Fibroblast of upper back skin (primary cell): ENCODE results near the gene CNBP.
"Not testable (repeated sequence)": the region's sequence is repeated elsewhere in the genome, so short reads cannot be mapped to it uniquely, and the experiment has no call there.

ENCODE experiments used
- DNase-seq: peaks from one replicate; pipeline ENCODE4 v3.0.0-alpha.2; 2013

Gene CNBP

DNA sequence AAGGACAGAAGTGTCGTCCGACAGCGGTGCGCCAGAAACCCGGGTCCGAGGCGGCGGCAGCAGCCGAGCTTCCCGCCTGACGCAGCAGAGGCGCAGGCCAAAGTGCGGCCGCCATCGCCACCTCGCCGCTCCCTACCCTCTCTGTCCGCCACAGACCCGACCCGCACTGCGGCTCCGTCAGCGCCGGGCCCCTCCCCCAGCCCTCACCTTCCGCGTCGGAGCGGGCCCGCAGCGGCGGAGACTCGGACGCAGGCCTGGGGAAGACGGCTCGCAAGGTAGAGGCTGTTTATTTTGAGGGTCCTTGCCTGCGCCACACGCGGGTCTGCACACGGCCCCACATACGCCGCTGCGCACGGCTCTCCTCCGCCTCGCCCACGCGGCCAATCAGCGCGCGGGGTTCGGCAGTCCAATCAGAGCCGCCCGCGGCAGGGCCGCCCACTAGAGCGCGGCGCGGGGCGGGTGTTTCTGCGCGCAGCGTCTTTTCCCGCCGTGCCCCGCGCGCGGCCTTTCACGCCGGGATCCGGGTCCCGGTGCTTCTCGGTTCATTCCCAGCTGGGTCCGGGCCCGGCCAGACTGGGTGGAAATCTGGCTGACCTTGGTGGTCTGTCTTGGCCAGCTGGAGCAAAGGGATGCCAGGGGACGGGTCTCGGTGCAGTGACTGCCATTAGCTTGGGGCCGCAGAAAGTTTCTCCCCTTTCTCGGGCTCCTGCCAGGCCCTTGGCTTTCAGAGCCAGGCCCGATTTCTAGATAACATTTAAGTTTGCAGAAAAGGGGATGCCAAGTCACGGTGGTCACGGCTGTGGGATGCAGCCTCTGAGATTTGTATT lies at the start of gene CNBP:
Gene CNBP (minus strand): TSS at position 328 of the 827 bp plus-strand sequence. CDS start 12,139 bp downstream, outside the sequence.
- peak; percentile 94 for DNase-seq

DNA sequence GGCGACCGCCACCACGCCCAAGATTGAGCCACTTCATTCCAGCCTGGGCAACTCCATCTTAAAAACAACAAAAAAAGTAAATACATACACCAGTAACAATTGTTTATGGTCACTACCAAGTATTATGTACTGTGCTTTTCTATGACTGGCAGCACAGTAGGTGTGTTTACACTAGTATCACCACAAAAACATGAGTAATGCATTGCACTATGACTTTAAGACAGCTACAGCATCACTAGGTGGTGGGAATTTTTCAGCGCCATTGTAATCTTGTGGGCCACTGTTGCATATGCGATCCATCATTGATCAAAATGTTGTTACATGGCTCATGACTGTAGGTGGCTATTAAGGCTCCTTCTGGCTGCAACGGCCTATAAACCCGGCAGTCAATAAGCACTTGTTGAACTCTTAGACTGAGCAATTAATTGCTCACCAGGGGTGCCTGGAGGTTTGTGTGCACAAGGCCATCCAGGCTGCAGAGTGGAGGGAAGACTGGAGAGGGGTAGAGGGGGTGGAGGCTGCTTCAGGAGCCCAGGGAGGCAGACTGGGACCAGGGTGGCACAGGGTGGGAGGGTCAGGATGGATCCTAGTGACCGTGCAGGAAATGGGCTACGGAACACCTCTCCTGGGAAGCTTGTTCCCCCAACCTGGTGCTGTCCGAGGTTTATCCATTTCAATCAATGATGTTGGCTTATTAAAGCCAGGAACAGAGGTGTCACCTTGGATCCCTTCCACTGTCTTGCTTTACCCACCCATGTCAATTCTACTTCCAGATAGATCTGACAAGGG lies 47.8 kb upstream of the CNBP start:
- DNase-seq, result no peak

DNA sequence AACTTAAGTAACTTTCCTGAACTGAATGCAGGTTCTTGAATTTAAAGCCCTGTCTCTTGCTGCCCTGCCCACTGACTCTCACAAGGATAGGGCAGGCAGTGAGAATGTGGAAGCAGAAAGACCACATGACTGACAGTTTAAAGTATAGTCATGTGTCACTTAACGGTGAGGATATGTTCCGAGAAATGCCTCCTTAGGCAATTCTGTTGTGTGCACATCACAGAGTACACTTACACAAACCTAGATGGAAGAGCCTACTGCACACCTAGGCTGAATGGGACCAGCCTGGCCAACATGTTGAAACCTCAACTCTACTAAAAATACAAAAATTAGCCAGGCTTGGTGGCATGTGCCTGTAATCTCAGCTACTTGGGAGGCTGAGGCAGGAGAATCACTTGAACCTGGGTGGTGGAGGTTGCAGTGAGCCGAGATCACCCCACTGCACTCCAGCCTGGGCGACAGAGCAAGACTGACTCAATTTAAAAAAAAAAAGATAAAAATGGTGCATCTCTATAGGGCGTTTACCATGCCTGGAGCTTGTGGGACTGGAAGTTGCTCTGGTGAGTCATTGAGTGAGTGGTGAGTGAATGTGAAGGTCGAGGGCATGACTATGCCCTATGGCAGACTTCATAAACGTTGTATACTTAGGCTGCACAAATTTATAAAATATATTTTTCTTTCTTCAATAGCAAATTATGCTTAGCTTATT lies 46.8 kb upstream of the CNBP start:
- peak; percentile 73 for DNase-seq

DNA sequence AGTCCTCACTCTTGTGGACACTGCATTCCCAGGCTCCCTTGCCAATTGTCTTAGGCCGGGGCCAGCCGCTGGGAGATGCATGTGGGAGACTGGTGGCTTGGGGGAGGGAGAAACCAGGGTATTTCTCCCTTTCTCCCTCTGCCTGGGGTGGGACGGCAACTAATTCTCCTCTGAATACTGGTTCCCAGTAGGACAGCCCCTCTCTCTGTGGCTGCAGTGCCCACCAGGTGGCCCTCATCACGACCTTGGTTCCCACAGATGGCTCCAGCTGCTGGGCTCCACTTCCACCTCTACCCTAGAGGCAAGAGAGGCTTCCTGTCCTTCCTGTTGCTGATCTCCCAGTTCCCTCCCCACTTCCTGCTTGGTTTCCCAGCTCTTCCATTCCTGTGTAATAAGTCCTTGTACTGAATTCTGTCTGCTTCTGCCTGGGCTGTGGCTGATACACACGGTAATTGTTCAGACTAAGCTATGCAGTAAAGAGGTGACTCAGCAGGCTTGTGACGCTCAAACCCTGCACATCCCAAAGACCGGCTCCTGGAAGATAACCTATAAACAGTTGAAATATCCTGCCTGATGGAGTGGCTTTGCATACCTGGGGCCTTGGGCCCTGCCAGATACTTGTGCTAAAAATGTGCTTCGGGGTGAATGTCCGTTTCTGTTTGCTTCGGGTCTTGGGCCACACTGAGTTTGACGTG lies 45.3 kb upstream of the CNBP start:
- peak; percentile 81 for DNase-seq

DNA sequence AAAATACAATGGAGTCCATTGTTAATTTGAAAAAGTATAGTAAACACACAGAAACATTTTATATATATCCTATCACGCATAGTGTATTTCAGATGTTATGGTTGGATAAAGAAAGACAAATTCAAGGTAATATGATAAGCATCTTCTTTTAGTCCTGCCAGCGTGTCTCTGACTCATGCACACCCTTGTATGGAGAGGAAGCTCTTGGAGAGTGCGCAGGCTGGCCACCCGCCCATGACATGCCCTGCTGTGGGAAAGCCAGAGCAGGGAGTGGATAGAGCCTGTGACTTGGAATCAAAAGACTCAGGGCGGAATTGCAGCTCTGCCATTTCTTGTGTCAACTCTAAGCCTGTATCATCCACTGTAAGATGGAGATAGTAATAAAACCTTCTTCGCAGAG lies 42.7 kb upstream of the CNBP start:
- DNase-seq, result peak; percentile 77

DNA sequence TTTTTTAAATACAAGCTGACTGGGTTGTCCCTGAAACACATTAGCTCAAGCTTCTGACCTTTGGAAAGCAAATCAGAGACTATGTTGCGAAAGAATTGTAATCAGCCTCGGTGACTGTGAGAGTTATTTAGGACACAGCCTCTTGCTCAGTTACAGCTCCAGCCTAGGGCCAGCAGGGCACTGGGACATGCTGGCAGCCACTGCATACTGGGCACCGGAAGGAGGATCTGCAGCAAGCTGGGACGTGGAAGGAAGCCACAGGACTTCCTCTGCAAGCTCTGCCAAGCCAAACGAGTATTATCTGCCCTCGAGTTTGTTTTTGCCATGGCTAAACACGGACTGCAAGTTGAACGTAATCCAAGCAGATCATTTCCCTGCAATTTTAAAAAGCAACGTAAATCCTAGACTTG lies 41.3 kb upstream of the CNBP start:
- no peak for DNase-seq

DNA sequence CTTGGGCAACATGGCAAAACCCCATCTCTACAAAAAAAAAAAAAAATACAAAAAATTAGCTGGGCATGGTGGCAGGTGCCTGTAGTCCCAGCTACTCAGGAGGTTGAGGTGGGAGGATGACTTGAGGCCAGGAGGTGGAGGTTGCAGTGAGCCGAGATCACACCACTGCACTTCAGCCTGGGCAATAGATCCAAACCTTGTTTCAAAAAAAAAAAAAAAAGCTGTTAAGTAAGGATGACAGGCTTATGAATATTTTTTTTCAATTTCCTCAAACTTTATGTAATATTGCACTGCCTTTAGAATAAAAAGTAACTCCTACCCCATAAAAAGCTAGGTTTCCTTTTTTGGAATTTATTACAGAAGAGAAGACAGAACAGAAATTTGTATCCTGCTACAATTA lies 40.7 kb upstream of the CNBP start:
- DNase-seq, result not testable (repeated sequence)

DNA sequence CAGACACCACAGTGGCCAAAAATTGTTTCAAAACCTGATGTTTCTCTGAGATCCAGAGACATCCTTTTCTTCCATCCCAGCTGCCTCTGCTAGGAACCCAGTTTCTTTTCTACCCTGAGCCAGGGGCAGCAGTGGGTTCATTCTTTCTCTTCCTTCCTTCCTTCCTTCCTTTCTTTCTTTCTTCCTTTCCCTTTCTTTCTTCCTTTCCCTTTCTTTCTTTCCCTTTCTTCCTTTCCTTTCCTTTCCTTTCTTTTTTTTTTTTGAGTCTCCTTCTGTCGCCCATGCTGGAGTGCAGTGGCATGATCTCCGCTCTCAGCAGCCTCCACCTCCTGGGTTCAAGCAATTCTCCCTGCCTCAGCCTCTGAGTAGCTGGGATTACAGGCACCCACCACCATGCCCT lies 35.0 kb upstream of the CNBP start:
- no peak for DNase-seq

DNA sequence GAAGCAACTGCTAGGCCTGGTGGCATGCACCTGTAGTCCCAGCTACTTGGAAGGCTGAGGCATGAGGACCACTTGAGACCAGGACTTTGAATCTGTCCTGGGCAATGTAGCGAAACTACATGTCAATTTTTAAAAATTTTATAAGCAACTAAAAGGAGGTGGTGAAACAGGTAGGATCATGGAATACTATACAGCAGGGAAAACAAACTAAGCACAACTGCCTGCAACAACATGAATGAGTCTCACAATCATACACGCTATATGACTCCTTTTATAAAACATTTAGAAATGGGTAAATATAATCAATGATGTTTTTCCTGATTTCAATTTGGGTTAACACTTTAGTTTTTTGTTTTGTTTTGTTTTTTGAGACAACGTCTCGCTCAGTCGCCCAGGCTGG lies 29.5 kb upstream of the CNBP start:
- DNase-seq, result no peak

DNA sequence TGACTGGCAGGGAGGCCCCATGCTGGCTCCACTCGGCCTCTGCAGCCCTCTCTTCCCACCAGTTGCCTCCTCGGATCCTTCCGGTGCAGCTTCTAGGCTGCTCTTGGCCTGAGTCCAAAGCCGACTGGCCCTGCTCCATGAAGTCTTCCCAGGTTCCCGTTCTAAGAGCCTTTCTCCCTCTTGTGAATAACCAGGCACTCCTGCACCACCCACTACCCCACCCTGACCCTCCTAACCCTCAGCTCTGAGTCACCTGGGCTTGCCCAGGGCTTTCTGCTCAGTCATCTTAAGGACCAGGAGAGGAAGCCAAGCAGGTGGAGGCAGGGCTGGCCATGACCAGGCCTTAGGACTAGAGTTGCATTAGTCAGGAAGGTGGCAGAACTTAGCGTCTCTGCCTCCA lies 28.1 kb upstream of the CNBP start:
- peak; percentile 60 for DNase-seq

DNA sequence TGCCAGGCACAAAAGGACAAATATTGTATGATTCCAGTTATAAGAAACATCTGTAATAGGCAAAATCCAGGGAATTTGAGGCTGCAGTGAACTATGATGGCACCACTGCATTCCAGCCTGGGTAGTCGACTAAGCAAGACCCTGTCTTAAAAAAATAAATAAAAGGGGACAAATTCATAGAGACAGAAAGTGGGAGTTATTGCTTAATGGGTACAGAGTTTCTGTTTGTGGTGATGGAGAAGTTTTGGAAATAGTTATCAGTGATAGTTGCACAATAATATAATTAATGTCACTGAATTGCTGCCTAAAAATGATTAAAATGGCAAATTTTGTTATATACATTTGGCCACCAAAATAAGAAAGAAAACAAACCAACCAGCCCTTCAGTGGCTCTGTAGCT lies 27.6 kb upstream of the CNBP start:
- no peak for DNase-seq

DNA sequence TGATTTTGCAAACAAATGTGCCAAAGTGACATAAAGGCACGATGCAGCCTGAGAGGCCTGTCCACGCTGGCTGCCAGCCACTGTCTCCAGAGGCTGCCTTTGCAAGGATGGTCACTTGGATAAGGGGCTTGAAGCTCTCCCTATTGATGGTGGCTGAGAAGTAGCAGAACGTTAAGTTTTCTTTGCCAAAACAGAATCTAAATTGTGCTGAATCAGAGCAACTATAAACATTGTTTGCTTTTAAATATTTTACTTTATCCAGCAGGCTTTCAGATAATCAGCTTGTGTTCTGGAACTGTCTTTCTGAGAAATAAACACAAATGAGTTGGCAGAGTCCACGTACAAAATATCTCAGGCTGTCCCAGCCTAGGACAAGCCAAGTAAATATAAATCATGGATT lies 23.8 kb upstream of the CNBP start:
- DNase-seq, result no peak

DNA sequence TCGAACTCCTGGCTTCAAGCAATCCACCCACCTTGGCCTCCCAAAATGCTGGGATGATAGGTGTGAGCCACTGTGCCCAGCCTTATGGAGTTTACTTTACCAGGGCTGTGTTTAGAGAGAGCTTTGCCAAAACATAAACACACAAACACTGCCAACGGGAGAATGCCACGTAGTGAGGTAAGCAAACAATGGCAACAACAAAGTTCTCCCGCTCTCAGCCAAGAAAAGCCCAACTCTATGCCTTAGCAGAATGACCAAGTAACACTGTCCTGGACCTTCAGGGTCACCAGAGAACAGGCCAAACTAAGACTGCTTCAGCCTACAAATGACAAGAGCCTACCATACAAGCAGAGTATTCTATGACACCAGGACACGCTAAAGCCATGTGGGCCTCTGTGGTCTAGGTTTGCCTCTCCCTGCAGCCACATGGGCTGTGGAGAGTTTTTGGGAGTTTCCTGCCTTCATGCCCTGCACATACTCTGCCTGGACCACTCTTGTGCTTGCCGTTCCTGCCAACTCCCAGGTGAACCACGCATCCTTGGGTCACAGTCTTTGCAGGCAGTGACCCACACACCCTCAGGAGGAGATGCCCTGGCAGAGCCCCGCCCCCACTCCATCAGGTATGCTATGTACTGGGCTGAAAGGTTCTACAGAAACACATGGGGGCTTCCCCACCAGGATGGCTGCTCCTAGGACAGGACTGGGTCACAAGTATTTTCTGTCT lies 21.6 kb upstream of the CNBP start:
- no peak for DNase-seq

DNA sequence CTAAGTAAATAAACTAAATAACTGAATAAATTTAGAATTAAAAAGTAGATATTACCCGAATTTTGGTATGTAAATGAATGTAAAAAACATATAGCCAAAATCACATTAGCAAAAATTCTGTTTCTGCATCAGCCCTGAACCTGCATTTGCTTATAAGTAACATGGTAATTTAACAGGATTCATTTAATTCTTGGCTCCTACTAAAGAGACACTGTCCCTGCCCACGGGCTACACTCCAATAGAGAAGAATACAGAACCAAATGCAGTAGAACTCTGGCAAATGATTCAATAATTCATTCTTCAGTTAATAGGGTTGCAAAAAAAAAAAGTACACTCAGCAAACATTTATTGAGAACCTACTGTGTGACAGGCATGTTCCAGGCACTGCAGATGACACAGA lies 20.8 kb upstream of the CNBP start:
- DNase-seq, result no peak

DNA sequence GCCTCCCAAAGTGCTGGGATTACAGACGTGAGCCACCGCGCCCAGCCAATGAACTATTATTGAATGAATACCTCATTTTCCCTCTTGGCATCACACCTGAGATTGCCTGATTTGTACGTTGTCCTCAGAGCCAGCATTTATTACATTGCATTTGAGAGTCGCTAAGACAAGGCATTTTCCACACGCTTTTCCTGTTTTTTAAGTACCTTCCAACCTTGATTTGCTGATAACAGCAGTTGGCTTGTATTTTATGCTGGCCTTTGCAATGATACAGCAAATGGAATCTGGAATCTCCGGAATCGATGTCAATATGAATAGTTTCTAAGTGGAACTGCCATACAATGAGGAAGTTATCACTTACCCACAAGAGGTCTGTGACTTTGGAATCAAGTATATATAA lies 15.7 kb upstream of the CNBP start:
- DNase-seq, result no peak

DNA sequence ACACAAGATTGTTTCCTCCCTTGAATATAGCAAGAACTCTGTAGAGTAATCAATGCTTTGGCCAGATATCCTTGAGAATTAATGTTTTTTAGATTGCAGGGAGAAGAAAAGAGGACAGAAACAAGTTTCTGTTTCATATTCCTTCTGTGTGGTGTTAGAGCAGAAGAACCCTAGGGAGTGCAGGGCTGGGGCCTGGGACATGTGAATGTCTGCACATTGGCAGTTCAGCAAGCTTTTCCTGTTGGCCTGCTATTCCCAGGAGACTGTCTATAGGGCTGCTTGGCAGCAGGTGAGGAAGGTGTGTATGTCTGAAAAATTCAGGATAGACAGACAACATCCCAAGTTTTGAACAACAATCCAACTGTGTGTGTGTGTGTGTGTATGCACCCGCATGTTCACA lies 13.6 kb upstream of the CNBP start:
- no peak for DNase-seq

DNA sequence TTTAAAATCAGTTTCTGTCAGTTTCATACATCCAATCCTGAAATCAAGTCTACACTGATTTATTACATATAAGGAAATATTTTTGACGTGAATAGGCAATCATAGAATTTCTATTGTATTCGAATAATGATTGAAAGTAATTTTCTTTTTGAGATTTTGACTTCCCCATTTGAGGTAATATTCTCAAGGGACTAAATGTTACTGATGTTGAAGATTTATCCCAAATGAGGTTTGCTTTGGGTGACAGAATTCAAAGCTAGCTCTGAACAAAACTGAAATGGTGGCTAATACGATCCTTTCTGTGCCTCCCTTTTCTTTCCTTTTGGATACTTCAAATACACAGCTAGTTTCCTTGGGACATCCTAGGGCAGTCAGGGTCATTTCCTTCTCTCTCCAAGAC lies 12.9 kb upstream of the CNBP start:
- no peak for DNase-seq

DNA sequence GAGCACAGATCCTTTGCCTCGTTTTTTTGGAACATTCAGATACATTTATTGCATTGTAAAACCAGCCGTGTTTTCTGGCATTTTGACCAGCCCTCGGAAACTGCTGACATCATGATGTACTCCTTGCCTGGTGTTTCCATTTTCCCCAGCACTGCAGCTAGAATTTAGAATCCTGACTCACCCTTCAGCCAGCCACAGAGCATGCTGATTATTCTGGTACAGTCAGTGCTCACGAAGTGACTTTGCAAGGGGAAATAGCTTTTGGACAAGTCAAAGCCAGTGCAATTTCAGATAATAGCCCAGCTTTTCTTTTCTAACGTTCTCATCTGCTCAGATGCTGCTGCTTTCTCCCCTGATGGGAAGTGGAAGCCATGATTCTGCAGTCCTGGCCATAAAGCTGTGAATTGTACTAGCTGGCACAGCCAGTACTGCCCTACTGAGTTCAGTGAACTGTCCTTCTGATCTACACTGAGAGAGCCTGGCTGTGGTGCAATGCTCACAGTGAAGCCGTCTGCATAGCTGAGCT lies 12.1 kb upstream of the CNBP start:
- peak; percentile 95 for DNase-seq

DNA sequence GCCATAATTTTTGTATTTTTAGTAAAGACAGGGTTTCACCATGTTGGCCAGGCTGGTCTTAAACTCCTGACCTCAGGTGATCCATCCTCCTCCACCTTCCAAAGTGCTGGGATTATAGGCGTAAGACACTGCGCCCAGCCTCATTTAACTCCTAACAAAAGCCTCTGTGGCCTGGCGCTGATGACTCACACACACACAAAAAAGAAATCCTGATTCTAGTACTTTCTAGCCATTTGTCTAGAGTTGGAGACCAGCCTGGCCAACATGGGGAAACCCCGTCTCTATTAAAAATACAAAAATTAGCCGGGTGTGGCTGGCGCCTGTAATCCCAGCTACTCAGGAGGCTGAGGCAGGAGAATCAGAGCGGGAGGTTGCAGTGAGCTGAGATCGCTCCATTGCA lies 6.1 kb upstream of the CNBP start:
- not testable (repeated sequence) for DNase-seq

DNA sequence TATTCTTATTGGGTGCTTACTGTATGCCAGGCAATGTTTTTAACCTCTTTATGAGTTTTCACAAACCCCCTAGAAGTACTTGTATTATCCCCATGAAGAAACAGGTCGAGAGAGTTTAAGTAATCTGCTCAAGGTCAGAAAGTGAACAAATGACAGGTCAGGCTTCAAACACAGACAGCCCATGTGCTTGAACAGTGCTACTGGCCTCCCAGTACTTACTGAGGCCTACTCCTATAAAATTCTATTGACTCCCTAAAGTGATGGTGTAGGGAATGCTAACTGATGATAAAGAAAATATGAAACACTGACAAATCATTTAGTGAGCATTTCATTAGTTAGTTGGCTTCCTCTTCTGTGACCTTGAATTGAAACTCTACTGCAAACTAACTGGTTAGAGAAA lies 4.2 kb upstream of the CNBP start:
- no peak for DNase-seq

DNA sequence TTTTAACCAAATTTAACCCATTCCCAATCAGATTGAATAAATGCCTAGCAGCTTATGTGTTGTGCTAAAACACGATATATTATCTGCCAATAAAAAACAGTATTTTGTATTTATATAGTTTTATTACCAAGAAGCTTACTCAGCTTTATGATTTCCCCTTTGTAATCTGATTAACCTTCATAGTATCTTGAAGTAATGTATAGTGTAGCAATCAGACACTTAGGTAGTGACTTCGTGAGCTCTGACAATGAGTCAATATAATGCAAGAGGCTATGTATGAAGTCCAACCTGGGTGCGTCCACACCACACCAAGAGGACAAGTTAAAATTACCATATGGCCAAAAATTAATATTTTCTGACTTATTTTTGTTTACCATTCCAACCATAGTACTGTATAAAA lies 2.1 kb upstream of the CNBP start:
- no peak for DNase-seq
